H9 (cell line): ENCODE data around the gene SNX30. TPM values are rescaled to one million over a fixed set of nuclear protein-coding genes. Genes with fewer than 3 reads are reported as not detected.

Experiments used
- DNase-seq: peaks from one replicate; pipeline ENCODE4 v3.0.0-alpha.2; 2017
- H2AFZ ChIP-seq: one replicate; pipeline ENCODE4 v1.6.1; 2013; ENCODE audit warnings: mild to moderate bottlenecking, low read length, control low read depth, moderate library complexity
- H2AK5ac ChIP-seq: 2 replicates; pipeline ENCODE4 v1.6.1; 2013; ENCODE audit warnings: low read length, control low read depth, mixed read lengths; ENCODE audit not compliant: insufficient read length
- H2BK120ac ChIP-seq: one replicate; pipeline ENCODE4 v1.6.1; 2013; ENCODE audit warnings: low read depth, mild to moderate bottlenecking, low read length, control low read depth, inconsistent platforms; ENCODE audit not compliant: poor library complexity, severe bottlenecking
- H2BK12ac ChIP-seq: 2 replicates; pipeline ENCODE4 v1.6.1; 2013; ENCODE audit warnings: low read length, control low read depth, mixed read lengths, low read depth; ENCODE audit not compliant: insufficient read length
- H2BK15ac ChIP-seq: 2 replicates; pipeline ENCODE4 v1.6.1; 2013; ENCODE audit warnings: low read depth, low read length, control low read depth
- H2BK20ac ChIP-seq: one replicate; pipeline ENCODE4 v1.6.1; 2013; ENCODE audit warnings: low read depth, mild to moderate bottlenecking, low read length, control low read depth, inconsistent platforms; ENCODE audit not compliant: poor library complexity, severe bottlenecking
- H2BK5ac ChIP-seq: 2 replicates; pipeline ENCODE4 v1.6.1; 2013; ENCODE audit warnings: low read length, control low read depth, mixed read lengths; ENCODE audit not compliant: insufficient read length
- H3K14ac ChIP-seq: 2 replicates; pipeline ENCODE4 v1.6.1; 2013; ENCODE audit warnings: low read length, control low read depth; ENCODE audit not compliant: insufficient read depth
- H3K18ac ChIP-seq: 2 replicates; pipeline ENCODE4 v1.6.1; 2013; ENCODE audit warnings: low read depth, mild to moderate bottlenecking, mixed read lengths, low read length, control low read depth; ENCODE audit not compliant: insufficient read length
- H3K23ac ChIP-seq: 2 replicates; pipeline ENCODE4 v1.6.1; 2013; ENCODE audit warnings: low read length, control low read depth, mixed read lengths, low read depth; ENCODE audit not compliant: insufficient read length
- H3K23me2 ChIP-seq: 2 replicates; pipeline ENCODE4 v1.6.1; 2013; ENCODE audit warnings: low read depth, mild to moderate bottlenecking, mixed read lengths, low read length, control low read depth; ENCODE audit not compliant: insufficient read length, poor library complexity, severe bottlenecking
- H3K27ac ChIP-seq: 2 replicates; pipeline ENCODE4 v1.5.1; 2013; ENCODE audit warnings: low read length, control low read depth, mixed read lengths, low read depth; ENCODE audit not compliant: insufficient read length
- H3K27me3 ChIP-seq: 2 replicates; pipeline ENCODE4 v1.6.1; 2013; ENCODE audit warnings: low read length, control low read depth, inconsistent platforms; ENCODE audit not compliant: insufficient read depth
- H3K4ac ChIP-seq: 2 replicates; pipeline ENCODE4 v1.6.1; 2013; ENCODE audit warnings: low read depth, mild to moderate bottlenecking, control low read depth, inconsistent platforms, low read length, moderate library complexity
- H3K4me1 ChIP-seq: 2 replicates; pipeline ENCODE4 v1.6.1; 2013; ENCODE audit warnings: low read length, control low read depth, inconsistent platforms; ENCODE audit not compliant: insufficient read depth
- H3K4me2 ChIP-seq: 2 replicates; pipeline ENCODE4 v1.6.1; 2013; ENCODE audit warnings: low read length, control low read depth, mixed read lengths; ENCODE audit not compliant: insufficient read length, insufficient read depth
- H3K56ac ChIP-seq: 2 replicates; pipeline ENCODE4 v1.6.1; 2013; ENCODE audit warnings: low read depth, mild to moderate bottlenecking, mixed read lengths, low read length, control low read depth; ENCODE audit not compliant: insufficient read length
- H3K79me1 ChIP-seq: 2 replicates; pipeline ENCODE4 v1.6.1; 2013; ENCODE audit warnings: low read depth, mild to moderate bottlenecking, moderate library complexity, low read length, control low read depth, inconsistent platforms; ENCODE audit not compliant: insufficient read depth, poor library complexity, severe bottlenecking
- H3K79me2 ChIP-seq: 2 replicates; pipeline ENCODE4 v1.6.1; 2013; ENCODE audit warnings: low read length, control low read depth, inconsistent platforms; ENCODE audit not compliant: insufficient read depth
- H3K9ac ChIP-seq: 2 replicates; pipeline ENCODE4 v1.6.1; 2013; ENCODE audit warnings: low read length, control low read depth, mixed read lengths; ENCODE audit not compliant: insufficient read length; ENCODE audit errors: extremely low read depth
- H3K9me3 ChIP-seq: one replicate; pipeline ENCODE4 v1.6.1; 2013; ENCODE audit warnings: low read depth, low read length, inconsistent platforms; ENCODE audit not compliant: control insufficient read depth
- H3T11ph ChIP-seq: one replicate; pipeline ENCODE4 v1.6.1; 2013; ENCODE audit warnings: mild to moderate bottlenecking, low read length, control low read depth, inconsistent platforms
- H4K20me1 ChIP-seq: one replicate; pipeline ENCODE4 v1.6.1; 2013; ENCODE audit not compliant: control insufficient read depth, insufficient read length, insufficient read depth
- H4K5ac ChIP-seq: 2 replicates; pipeline ENCODE4 v1.6.1; 2013; ENCODE audit warnings: low read depth, mild to moderate bottlenecking, mixed read lengths, low read length, control low read depth; ENCODE audit not compliant: insufficient read length
- H4K8ac ChIP-seq: replicated peaks from 2 replicates; pipeline ENCODE4 v1.6.1; 2013; ENCODE audit warnings: low read length, control low read depth, mixed read lengths, low read depth; ENCODE audit not compliant: insufficient read length
- H4K91ac ChIP-seq: 2 replicates; pipeline ENCODE4 v1.6.1; 2013; ENCODE audit warnings: low read depth, mild to moderate bottlenecking, moderate library complexity, mixed read lengths, low read length, control low read depth; ENCODE audit not compliant: insufficient read length
- H3K27ac Mint-ChIP-seq, 3 experiments: 2 replicates in 2 of 3; 3 replicates in 1 of 3; pipeline ENCODE4 v1.8.0; 2020 to 2021; ENCODE audit warnings: mixed read lengths in 3 of 3, mild to moderate bottlenecking in 1 of 3, moderate library complexity in 1 of 3
- H3K27me3 Mint-ChIP-seq: 2 replicates; pipeline ENCODE4 v1.8.0; 2021; ENCODE audit warnings: low read depth, mild to moderate bottlenecking, moderate library complexity, mixed read lengths
- H3K36me3 Mint-ChIP-seq, 3 experiments: 2 replicates in 2 of 3; 3 replicates in 1 of 3; pipeline ENCODE4 v1.8.0; 2020 to 2021; ENCODE audit warnings: low read depth in 3 of 3, mixed read lengths in 3 of 3; ENCODE audit not compliant: insufficient read depth in 1 of 3
- H3K4me1 Mint-ChIP-seq, 2 experiments: 2 replicates each; pipeline ENCODE4 v1.8.0; 2020; ENCODE audit warnings: mixed read lengths in 2 of 2
- H3K4me3 Mint-ChIP-seq, 2 experiments: 2 replicates in 1 of 2; 3 replicates in 1 of 2; pipeline ENCODE4 v1.8.0; 2020 to 2021; ENCODE audit warnings: mild to moderate bottlenecking in 2 of 2, mixed read lengths in 2 of 2, moderate library complexity in 1 of 2
- H3K9me3 Mint-ChIP-seq, 2 experiments: 2 replicates in 1 of 2; 3 replicates in 1 of 2; pipeline ENCODE4 v1.8.0; 2020; ENCODE audit warnings: mild to moderate bottlenecking in 2 of 2, mixed read lengths in 2 of 2, moderate library complexity in 1 of 2
- WGBS: extraction: QIAGEN DNeasy Blood & Tissue Kit; methylation state at CpG from one replicate; pipeline ENCODE4 v1.1.7; 2013; ENCODE audit warnings: missing lambda C conversion rate, low lambda C conversion rate, mixed read lengths; ENCODE audit not compliant: insufficient read length; ENCODE audit errors: extremely low coverage; 5-methylcytosine and 5-hydroxymethylcytosine counted together
- total RNA-seq: library from RNA; stranded (reverse); gene quantifications from 2 replicates; pipeline ENCODE4 v1.2.1, GENCODE V29; 2021
- TF ChIP-seq, protein P1 (sequence below): fragments of 200-600 bp; sonication (generic); conservative IDR thresholded peaks from 3 replicates; pipeline ENCODE4 v1.8.0; 2021; ENCODE audit warnings: antibody characterized with exemption, mild to moderate bottlenecking

The SNX30 gene
- total RNA-seq, 1 experiment from 2014 or later = 10.3 TPM

- H2AFZ ChIP-seq = no peak overlapping the region
- H3K23ac ChIP-seq = no peak overlapping the region
- H3K9ac ChIP-seq = no peak overlapping the region
- no peak overlapping the region for H3K18ac ChIP-seq
- Mint-ChIP-seq H3K9me3 (no peaks in the 10 kb centered on the region), H3K27ac (no peak overlapping the region), H3K36me3 (peaks cover 10 to 41% (median 28%) of the 10 kb centered on the region in 3 experiments; a peak in 6 of 7 replicates), H3K27me3 (no peaks in the 10 kb centered on the region), H3K4me1 (peaks cover 8 to 13% of the 10 kb centered on the region in 2 experiments), H3K4me3 (no peak overlapping the region)
- no peak overlapping the region for H2BK5ac ChIP-seq
- H2BK120ac ChIP-seq = no peak overlapping the region
- no peak overlapping the region for H2BK12ac ChIP-seq
- no peak overlapping the region for H4K8ac ChIP-seq
- H2BK15ac ChIP-seq = no peak overlapping the region
- H3K27me3 ChIP-seq = no peaks in the 10 kb centered on the region
- H3K4me2 ChIP-seq = no peak overlapping the region
- no peaks in the 10 kb centered on the region for H3K79me1 ChIP-seq
- H3K79me2 ChIP-seq = no peaks in the 10 kb centered on the region
- no peak overlapping the region for H3T11ph ChIP-seq
- H4K20me1 ChIP-seq = no peaks in the 10 kb centered on the region
- H3K4me1 ChIP-seq = no peaks in the 10 kb centered on the region
- H3K27ac ChIP-seq = no peak overlapping the region
- no peaks in the 10 kb centered on the region for H3K9me3 ChIP-seq
- WGBS = no CpG with 5 or more reads among the region's 2 CpGs
- H3K4ac ChIP-seq = no peak overlapping the region
- no peak for DNase-seq
- no peak overlapping the region for H4K91ac ChIP-seq
- H3K23me2 ChIP-seq = no peaks in the 10 kb centered on the region
- H2BK20ac ChIP-seq = no peak overlapping the region
- H2AK5ac ChIP-seq = no peak overlapping the region
- TF ChIP-seq, protein P1, sequence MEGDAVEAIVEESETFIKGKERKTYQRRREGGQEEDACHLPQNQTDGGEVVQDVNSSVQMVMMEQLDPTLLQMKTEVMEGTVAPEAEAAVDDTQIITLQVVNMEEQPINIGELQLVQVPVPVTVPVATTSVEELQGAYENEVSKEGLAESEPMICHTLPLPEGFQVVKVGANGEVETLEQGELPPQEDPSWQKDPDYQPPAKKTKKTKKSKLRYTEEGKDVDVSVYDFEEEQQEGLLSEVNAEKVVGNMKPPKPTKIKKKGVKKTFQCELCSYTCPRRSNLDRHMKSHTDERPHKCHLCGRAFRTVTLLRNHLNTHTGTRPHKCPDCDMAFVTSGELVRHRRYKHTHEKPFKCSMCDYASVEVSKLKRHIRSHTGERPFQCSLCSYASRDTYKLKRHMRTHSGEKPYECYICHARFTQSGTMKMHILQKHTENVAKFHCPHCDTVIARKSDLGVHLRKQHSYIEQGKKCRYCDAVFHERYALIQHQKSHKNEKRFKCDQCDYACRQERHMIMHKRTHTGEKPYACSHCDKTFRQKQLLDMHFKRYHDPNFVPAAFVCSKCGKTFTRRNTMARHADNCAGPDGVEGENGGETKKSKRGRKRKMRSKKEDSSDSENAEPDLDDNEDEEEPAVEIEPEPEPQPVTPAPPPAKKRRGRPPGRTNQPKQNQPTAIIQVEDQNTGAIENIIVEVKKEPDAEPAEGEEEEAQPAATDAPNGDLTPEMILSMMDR = no peak
- no peak overlapping the region for H4K5ac ChIP-seq
- no peak overlapping the region for H3K56ac ChIP-seq
- H3K14ac ChIP-seq = no peak overlapping the region
Measured at GRCh38 chr9:112838342-112838741, 87.8 kb downstream of the SNX30 start.
